Kidney (tissue), 14 donors: ENCODE data around the gene TNNC1. TPM values are rescaled to one million over a fixed set of nuclear protein-coding genes. Genes with fewer than 3 reads are reported as not detected.

Experiments
- DNase-seq, 5 donors: peaks; one replicate each; pipeline ENCODE4 v3.0.0-alpha.2; 2013 to 2020
- FAIRE-seq: peaks from 2 replicates; lab custom pipeline; 2012; peaks lifted over from hg19 to GRCh38; lab: Jason Lieb, UNC
- H3K27ac ChIP-seq, 2 donors: one replicate each; pipeline ENCODE4 v1.7.0; 2013; ENCODE audit warnings: low read depth in 2 of 2, low read length in 2 of 2, inconsistent platforms in 1 of 2
- H3K27me3 ChIP-seq: one replicate; pipeline ENCODE4 v1.7.1; 2013; ENCODE audit warnings: low read length, inconsistent platforms; ENCODE audit not compliant: control insufficient read depth, insufficient read depth
- H3K36me3 ChIP-seq, 3 donors: one replicate each; pipeline versions ENCODE4 v1.7.0 to v1.7.1; 2013; ENCODE audit warnings: low read length in 3 of 3, control low read depth in 1 of 3, inconsistent platforms in 1 of 3; ENCODE audit not compliant: insufficient read depth in 3 of 3, control insufficient read depth in 2 of 3
- H3K4me1 ChIP-seq, 3 donors: one replicate each; pipeline versions ENCODE4 v1.7.0 to v1.7.1; 2013; ENCODE audit warnings: low read length in 3 of 3, inconsistent platforms in 1 of 3, low read depth in 1 of 3; ENCODE audit not compliant: control insufficient read depth in 2 of 3, insufficient read depth in 2 of 3
- H3K4me3 ChIP-seq, 3 donors: one replicate each; pipeline versions ENCODE4 v1.7.0 to v1.8.1; 2013; ENCODE audit warnings: low read length in 3 of 3, control low read depth in 1 of 3, inconsistent platforms in 1 of 3
- H3K9ac ChIP-seq, 3 donors: one replicate each; pipeline versions ENCODE4 v1.7.0 to v1.7.1; 2013; ENCODE audit warnings: low read length in 3 of 3, control low read depth in 1 of 3, inconsistent platforms in 1 of 3
- H3K9me3 ChIP-seq, 3 donors: one replicate each; pipeline versions ENCODE4 v1.7.0 to v1.7.1; 2013; ENCODE audit warnings: low read length in 3 of 3, control low read depth in 1 of 3, inconsistent platforms in 1 of 3; ENCODE audit not compliant: control insufficient read depth in 2 of 3, insufficient read depth in 1 of 3
- CTCF ChIP-seq: IDR thresholded peaks from 3 replicates; pipeline ENCODE4 v1.5.1; 2012; ENCODE audit warnings: mild to moderate bottlenecking, moderate library complexity, borderline replicate concordance; ENCODE audit not compliant: insufficient read depth; ENCODE audit errors: extremely low read depth
- intact Hi-C: fragments of 100-400 bp; cut with DNase I; formaldehyde crosslinking; loops from one replicate; pipeline ENCODE4 v1.11.1; 2022
- polyA plus RNA-seq: library from polyadenylated mRNA; stranded (reverse); fragments of 350-450 nt; fragmentation: Illumina TruSeq; extraction: RNeasy Lipid Tissue Mini Kit (QIAGEN cat#74804); gene quantifications from one replicate; pipeline ENCODE4 v1.2.3, GENCODE V29; 2014; ENCODE audit warnings: low read depth, low replicate concordance; ENCODE audit not compliant: insufficient read depth
- total RNA-seq: library from RNA; stranded (reverse); fragmentation: NEBNext Ultra II Directional; extraction: Animal tissue kit (Norgen Biotek cat#: 25700); gene quantifications from one replicate; pipeline ENCODE4 v1.2.1, GENCODE V29; 2021
- donor health status: control.
- donor health status: control.
- donor health status: control.
- donor health status: control.
- donor health status: control.
- donor health status: DM: yes; HTN: yes; CAD: no.
- donor health status: Normal renal cell carcinoma (clear cell type).

The TNNC1 gene
- total and polyA plus RNA-seq, 2 donors from 2014 or later = 2.2 to 86.6 TPM

- H3K27ac ChIP-seq = peak overlapping the region in 1 of 2 donors; percentile 33
- no peak for TF ChIP-seq CTCF
- H3K4me3 ChIP-seq = no peak overlapping the region
- no peaks in the 10 kb centered on the region for H3K36me3 ChIP-seq
- FAIRE-seq (no peak), DNase-seq (peak in 1 of 5 donors; percentile 69)
- no peaks in the 10 kb centered on the region for H3K27me3 ChIP-seq
- intact Hi-C loops = no loop called here
- no peak overlapping the region for H3K9ac ChIP-seq
- peaks cover 0 to 15% (median 12%) of the 10 kb centered on the region in 3 donors for H3K4me1 ChIP-seq
- H3K9me3 ChIP-seq = no peaks in the 10 kb centered on the region
These were observed 22.2 kb downstream of the TNNC1 start for GRCh38 chr3:52431459-52432223.

DNA sequence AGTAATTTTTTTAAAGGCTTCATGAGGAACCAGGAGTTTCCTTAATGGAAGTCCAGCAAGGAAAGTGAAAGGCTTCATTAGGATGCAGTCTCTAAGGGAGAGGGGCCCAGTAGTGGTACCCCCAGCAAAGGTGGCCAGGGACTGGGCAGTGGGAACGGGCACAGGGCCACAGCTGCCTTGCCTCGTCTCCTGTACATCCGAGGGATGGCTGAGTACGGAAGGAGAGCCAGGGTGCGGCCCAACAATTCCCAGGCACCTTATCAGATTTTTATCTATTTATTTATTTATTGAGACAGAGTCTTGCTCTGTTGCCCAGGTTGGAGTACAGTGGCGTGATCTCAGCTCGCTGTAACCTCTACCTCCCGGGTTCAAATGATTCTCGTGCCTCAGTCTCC lies 23.4 kb downstream of the TNNC1 start:
- Histone ChIP-seq H3K27me3 (no peaks in the 10 kb centered on the region), H3K9ac (no peak overlapping the region), H3K4me1 (peaks cover 0 to 15% (median 12%) of the 10 kb centered on the region in 3 donors), H3K36me3 (no peaks in the 10 kb centered on the region), H3K4me3 (no peak overlapping the region), H3K27ac (peak overlapping the region in 1 of 2 donors; percentile 74), H3K9me3 (no peaks in the 10 kb centered on the region)
- intact Hi-C loops = no loop called here
- DNase-seq (peak in 1 of 5 donors; percentile 51), FAIRE-seq (no peak)
- TF ChIP-seq CTCF = no peak

DNA sequence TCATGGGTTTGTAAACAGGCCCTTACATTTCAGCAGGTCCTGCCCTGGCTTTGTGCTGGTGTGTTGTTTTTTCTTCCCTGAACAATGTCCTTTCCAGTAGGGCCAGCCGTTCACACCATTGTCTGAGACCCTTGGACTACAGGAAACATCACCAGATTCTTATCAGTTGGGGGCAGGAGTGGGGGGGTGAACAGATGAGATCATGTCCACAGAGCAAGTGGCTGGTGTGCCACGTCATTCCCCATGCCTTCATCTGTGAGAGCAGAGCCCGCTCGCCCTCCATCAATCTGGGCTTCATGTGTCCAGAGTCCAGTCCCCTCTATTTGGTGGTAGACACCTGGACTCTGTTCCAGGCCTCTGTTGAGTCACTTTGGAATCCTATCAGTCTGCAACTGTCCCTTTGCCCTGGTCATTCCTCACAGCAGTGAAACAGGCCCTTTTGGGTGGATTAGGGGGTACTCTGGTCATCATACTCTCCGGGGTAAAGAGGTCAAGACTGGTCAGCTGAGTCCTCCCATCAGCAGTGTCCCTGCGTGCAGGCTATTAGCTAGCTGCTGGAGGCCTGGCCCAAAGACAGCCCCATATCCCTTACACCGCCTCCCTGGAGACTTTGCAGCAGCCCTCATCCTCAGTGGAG lies 23.9 kb downstream of the TNNC1 start:
- no peak for TF ChIP-seq CTCF
- FAIRE-seq = no peak
- H3K9me3 ChIP-seq = no peaks in the 10 kb centered on the region
- H3K27ac ChIP-seq = peak overlapping the region in 1 of 2 donors; percentile 74
- intact Hi-C loops = no loop called here
- H3K27me3 ChIP-seq = no peaks in the 10 kb centered on the region
- peaks cover 0 to 15% (median 12%) of the 10 kb centered on the region in 3 donors for H3K4me1 ChIP-seq
- H3K36me3 ChIP-seq = no peaks in the 10 kb centered on the region
- H3K4me3 ChIP-seq = no peak overlapping the region
- H3K9ac ChIP-seq = no peak overlapping the region
- peak in 2 of 5 donors; percentile 43 for DNase-seq
